Prostate gland (tissue), 2 donors: ENCODE results near the gene PROK2. TPM values are rescaled to one million over a fixed set of nuclear protein-coding genes. Genes with fewer than 3 reads are reported as not detected.

Source experiments
- DNase-seq: peaks from one replicate; pipeline ENCODE4 v3.0.0-alpha.2; 2019; ENCODE audit warnings: low spot score
- H3K27ac ChIP-seq, 2 donors: fragments of 200-600 bp; sonication (generic); 2 replicates each; pipeline ENCODE4 v1.5.1; 2017 to 2019
- H3K27me3 ChIP-seq: fragments of 200-600 bp; sonication (generic); replicated peaks from 2 replicates; pipeline ENCODE4 v1.5.1; 2019; ENCODE audit not compliant: insufficient read depth
- H3K36me3 ChIP-seq, 2 donors: fragments of 200-600 bp; sonication (generic); 1 replicate in 1 of 2; 2 replicates in 1 of 2; pipeline versions ENCODE4 v1.5.1 to v1.8.1; 2017 to 2019
- H3K4me1 ChIP-seq: fragments of 200-600 bp; sonication (generic); replicated peaks from 2 replicates; pipeline ENCODE4 v1.5.1; 2019
- H3K4me3 ChIP-seq, 2 donors: fragments of 200-600 bp; sonication (generic); 2 replicates each; pipeline ENCODE4 v1.5.1; 2017 to 2019
- H3K9me3 ChIP-seq: fragments of 200-600 bp; sonication (generic); 2 replicates; pipeline ENCODE4 v1.5.1; 2017
- CTCF ChIP-seq, 4 experiments: fragments of 200-600 bp in 2 of 4; fragments of 450-650 bp in 2 of 4; sonication (generic) in 2 of 4; IDR thresholded peaks; 1 replicate in 3 of 4; 2 replicates in 1 of 4; pipeline ENCODE4 v1.5.1; 2016 to 2019; ENCODE audit warnings: antibody characterized with exemption in 4 of 4, mild to moderate bottlenecking in 2 of 4, moderate library complexity in 2 of 4
- POLR2A ChIP-seq: fragments of 450-650 bp; IDR thresholded peaks from one replicate; pipeline ENCODE4 v1.6.1; 2016; ENCODE audit warnings: antibody characterized with exemption, mild to moderate bottlenecking
- POLR2AphosphoS5 ChIP-seq: sonication (generic); formaldehyde crosslinking; IDR thresholded peaks from one replicate; pipeline ENCODE4 v1.6.1; 2017; ENCODE audit warnings: antibody characterized with exemption
- WGBS: methylation state at CpG from one replicate; pipeline ENCODE4 v1.1.5; 2018; 5-methylcytosine and 5-hydroxymethylcytosine counted together
- intact Hi-C: fragments of 100-400 bp; cut with DNase I; formaldehyde crosslinking; loops from one replicate; pipeline ENCODE4 v1.14.2; 2022
- small RNA-seq, 2 donors: library from RNA; depleted of rRNA; stranded (forward); fragments of <200 nt; gene quantifications; one replicate each; pipeline ENCODE3, GENCODE V24; 2016
- total RNA-seq, 2 donors: library from RNA; depleted of rRNA; stranded (reverse); fragments of >200 nt; gene quantifications; one replicate each; pipeline ENCODE4 v1.1.0, GENCODE V29; 2016

Gene PROK2
- total RNA-seq, 2 donors from 2014 or later = 2.3 TPM; not detected in 1

GRCh38 chr3:71722693-71723092, 62.3 kb downstream of the PROK2 start:
- H3K27ac ChIP-seq = no peak overlapping the region

More at GRCh38 chr3:71722693-71723092, 62.3 kb downstream of the PROK2 start:
- TF ChIP-seq POLR2AphosphoS5 (no peak), CTCF (IDR thresholded peaks at IDR 0.05) (no peak), POLR2A (no peak)
- Histone ChIP-seq H3K9me3 (no peaks in the 10 kb centered on the region), H3K27me3 (no peaks in the 10 kb centered on the region), H3K36me3 (no peaks in the 10 kb centered on the region), H3K4me1 (no peaks in the 10 kb centered on the region), H3K4me3 (no peak overlapping the region)
- 80% methylated on average over 1 of the region's 1 CpG for WGBS
- intact Hi-C loops = loop anchor here (10.0 kb wide), 1 partner anchor 232 kb away; no protein-coding TSS in a partner anchor
- DNase-seq = no peak

Small RNA genes within 50 kb of the gene (small RNA-seq; reads per million reads assigned to genes)
- gene RN7SL271P = 0 reads per million in 2 donors

Other genes starting within 250 kb of the PROK2 start
- gene FOXP1, start 201.4 kb downstream of the PROK2 start, total RNA-seq = 100 to 1,000 TPM; 133 to 156 TPM
- gene EIF4E3, start 59.7 kb downstream of the PROK2 start, total RNA-seq = 10 to 100 TPM; 19.2 to 26.0 TPM
- 10 to 100 TPM; 11.2 to 29.1 TPM for gene GPR27, start 31.3 kb downstream of the PROK2 start, total RNA-seq